ENCODE data around the gene MS4A4E.
"Not testable (repeated sequence)": the region's sequence is repeated elsewhere in the genome, so short reads cannot be mapped to it uniquely, and the experiment has no call there.

GRCh38 chr11:60201334-60201733 is 41.6 kb downstream of the MS4A4E start:
- TF ChIP-seq POLR2A, POLR2AphosphoS5 (IDR thresholded peaks at IDR 0.05): not testable (repeated sequence)

Data from suprapubic skin (tissue), 4 donors.